EL (cell line): Measurements from ENCODE around the gene TIMM22.
A peak's percentile ranks its signal among the peaks of the same experiment; 100 is the strongest.

Source experiments
- DNase-seq: peaks from one replicate; pipeline ENCODE4 v3.0.0-alpha.2; 2016

Gene TIMM22

DNA sequence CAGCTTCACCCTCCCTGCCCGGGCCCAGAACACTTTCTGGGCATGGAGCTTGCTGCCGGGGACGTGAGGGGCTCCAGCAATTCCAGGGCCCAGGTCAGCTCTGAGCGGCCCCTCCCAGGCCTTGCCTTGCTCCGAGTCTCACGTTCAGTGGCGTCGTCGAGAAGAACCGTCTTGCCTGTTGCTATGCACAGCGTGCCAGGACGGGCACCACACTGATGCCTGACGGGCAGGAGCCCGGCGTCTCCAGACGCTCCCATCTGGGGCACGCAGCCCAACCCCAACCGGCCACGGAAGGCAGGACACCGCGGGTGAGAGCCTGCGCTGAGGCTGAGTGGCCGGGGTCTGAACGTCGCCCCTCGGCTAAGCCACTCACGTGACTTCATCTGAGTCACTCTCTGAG lies 27.1 kb downstream of the TIMM22 start:
- DNase-seq, result no peak

- DNase-seq, result no peak
Measured at GRCh38 chr17:1025733-1026598, 29.0 kb downstream of the TIMM22 start.

DNA sequence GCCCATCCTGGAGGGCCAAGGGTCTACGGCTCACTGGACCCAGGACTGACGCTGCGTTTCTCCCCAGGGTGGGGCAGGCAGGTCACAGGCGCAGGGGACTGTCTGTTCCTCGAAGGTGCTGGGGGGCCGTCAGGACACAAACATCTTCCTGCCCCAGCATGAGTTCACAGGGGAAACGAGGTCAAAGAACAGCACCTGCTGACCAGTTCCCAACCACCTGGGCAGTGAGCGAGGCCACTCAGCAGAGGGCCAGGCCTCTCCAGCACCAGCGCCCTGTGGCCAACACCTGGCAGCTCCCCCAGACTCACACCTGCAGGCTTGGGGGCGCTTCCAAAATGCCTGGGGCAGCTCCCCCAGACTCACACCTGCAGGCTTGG lies 29.7 kb downstream of the TIMM22 start:
- DNase-seq, result no peak

- no peak for DNase-seq
Measured at GRCh38 chr17:1027044-1027443, 30.1 kb downstream of the TIMM22 start.

DNA sequence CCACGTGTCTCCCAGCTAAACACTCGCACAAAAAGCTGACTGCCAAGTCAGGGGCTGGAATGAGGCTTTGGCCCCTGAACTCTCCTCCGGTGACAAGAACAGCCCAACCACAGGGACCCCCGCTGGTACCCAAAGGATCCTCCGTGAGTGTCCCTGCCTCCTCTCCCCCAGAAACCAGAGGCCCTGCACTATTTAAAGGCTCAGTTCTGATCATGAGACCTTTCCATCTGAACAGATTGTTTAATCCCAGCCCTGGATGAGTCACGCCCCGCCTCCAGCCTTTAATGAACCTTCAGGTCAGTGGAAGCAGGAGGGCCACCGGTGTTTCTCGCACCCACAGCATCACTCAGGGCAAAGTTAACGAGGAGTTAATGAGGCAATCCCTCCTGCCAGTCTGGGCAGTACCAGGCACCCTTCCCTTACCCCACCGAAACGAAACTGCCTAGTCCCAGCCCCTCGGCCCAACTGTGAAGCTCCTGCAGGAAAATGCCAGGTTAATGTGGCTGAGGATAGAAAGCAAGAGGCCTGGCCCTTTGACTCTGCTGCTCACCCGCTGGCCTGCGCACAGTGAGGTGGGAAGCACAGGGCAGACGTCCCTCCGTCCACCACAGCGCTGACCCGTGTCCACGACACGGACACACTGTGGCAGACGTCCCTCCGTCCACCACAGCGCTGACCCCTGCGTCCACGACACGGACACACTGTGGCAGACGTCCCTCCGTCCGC lies 32.4 kb downstream of the TIMM22 start:
- DNase-seq, result peak; percentile 48

- no peak for DNase-seq
Measured at GRCh38 chr17:1029922-1030644, 33.2 kb downstream of the TIMM22 start.

- no peak for DNase-seq
Measured at GRCh38 chr17:1030684-1031532, 34.0 kb downstream of the TIMM22 start.

DNA sequence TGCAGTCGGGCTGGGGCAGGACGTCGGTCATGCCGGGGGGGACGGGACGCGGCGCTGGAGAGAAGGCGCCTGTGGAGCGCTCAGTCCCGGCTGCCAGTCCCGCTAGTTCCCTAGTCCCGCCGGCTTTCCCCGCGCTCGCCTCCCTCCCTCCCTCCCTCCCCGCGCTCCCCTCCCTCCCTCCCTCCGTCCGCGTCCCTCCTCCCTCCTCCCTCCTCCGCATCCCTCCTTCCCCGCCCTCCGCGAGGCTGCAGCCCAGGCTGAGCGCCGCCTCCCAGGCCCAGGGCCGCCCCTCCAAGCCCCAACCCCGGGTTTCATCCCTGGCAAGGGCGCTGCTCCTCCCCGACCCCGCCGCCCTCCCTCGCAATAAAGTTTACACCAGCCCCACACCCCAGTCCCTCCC lies 34.8 kb downstream of the TIMM22 start:
- no peak for DNase-seq

GRCh38 chr17:1032391-1032790 lies 35.5 kb downstream of the TIMM22 start:
- no peak for DNase-seq

- DNase-seq, result no peak
Measured at GRCh38 chr17:1033503-1033902, 36.6 kb downstream of the TIMM22 start.

DNA sequence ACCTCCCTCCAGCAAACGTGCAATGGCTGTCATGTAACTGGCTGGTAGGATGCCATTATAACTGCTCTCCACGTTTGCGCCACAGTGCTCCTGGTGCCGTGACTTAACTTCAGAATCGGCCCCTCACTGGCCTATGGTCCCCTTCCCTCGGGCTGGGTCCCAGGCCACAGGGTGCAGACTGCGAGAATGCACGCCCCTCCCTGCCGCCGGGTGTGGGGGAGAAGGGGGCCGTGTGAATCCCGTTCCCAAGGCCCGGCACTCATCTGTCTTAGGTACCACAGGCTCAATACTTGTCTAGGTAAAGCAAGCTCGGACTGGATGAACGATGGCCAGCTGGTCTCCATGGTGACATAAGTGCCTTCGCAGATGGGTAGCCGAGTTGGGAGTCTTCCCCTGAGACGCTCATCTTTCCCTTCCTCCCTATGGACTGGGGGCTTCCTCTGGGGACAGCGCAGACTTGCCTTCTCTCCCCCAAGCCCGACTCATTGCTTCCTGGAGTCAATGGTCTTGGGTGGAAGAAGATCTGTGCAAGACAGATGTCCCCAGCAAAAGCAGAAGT lies 37.8 kb downstream of the TIMM22 start:
- DNase-seq, result no peak

GRCh38 chr17:1035546-1036170 lies 38.7 kb downstream of the TIMM22 start:
- no peak for DNase-seq

DNA sequence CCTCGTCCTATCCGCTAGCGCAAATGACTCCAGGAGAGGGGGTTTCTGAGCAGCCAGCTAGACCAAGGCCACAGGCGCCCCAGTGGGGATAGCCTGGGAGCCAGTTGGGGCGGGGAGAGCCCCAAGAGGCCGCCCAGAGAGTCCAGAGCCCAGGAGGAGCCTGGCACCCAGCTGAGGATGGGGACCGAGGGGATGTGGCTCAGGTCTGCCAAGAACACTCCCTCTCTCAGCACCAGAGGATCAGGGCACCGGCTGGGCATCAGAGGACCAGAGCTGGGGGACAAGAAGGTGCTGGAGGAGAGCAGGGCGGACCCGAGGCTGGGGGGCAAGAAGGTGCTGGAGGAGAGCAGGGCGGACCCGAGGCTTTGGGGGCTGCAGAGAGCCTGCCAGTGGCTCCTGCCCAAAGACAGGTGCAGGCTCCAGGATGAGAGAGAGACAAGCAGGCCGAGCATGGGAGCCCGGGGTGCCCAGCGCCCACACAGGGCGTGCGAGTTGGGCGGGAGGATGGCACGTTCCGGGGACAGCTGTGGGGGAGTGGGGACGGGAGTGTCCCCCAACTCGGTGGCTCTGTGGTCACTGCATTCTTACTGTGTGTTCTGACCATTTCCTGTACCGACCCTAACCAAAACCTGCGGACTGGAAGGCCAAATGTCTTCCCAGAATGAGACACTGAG lies 39.4 kb downstream of the TIMM22 start:
- DNase-seq, result no peak

GRCh38 chr17:1036845-1037237 lies 39.9 kb downstream of the TIMM22 start:
- DNase-seq, result no peak

- DNase-seq, result no peak
Measured at GRCh38 chr17:1037238-1037879, 40.4 kb downstream of the TIMM22 start.

GRCh38 chr17:1038459-1039122 lies 41.7 kb downstream of the TIMM22 start:
- DNase-seq, result no peak

DNA sequence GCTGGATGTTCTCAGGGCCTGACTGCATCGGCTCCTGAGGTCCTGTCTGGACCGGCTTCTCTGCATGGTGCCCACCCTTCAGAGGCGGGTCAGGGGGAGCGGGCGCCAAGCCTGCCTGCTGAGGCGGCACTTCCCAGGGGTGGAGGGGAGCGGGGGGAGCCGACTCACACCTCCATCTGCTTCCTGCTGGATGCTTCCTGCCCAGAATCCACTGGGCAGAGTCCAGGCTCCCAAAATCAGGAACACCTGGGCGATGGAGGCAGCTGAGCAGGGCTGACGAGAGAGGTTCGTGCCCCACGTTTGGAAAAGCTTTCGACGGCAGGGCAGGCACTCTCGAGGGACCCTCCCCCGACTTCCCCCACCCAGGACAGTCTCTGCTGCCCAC lies 42.2 kb downstream of the TIMM22 start:
- DNase-seq, result no peak

- DNase-seq, result no peak
Measured at GRCh38 chr17:1039511-1040215, 42.7 kb downstream of the TIMM22 start.

DNA sequence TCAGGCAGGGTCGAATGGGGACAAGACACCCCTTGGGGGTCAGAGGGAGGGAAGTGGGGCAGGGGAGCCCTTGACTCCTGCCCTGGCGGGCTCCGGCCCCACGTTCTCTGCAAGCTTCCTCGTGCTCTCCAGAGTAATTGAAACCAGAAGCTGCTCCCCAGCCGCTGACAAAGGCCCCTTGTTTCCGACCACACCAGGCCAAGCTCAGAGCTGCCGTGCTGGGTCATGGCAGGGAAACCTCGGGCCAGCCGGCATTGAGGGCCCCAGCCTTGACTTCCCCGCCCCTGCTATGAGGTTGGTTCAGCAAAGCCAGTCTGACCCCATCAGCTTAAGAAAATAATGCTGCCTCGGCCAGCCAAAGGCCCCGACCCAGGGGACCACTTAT lies 43.3 kb downstream of the TIMM22 start:
- no peak for DNase-seq

- no peak for DNase-seq
Measured at GRCh38 chr17:1041746-1042145, 44.8 kb downstream of the TIMM22 start.
